Heart right ventricle (tissue), 16 donors: ENCODE measurements around the gene CAPN10. TPM values are rescaled to one million over a fixed set of nuclear protein-coding genes. Genes with fewer than 3 reads are reported as not detected.
A peak's percentile ranks its signal among the peaks of the same experiment; 100 is the strongest.

Experiments used
- ATAC-seq, 8 donors: fragments of 200-7000 bp; cut with Tn5 transposase; one replicate each; pipeline ENCODE4 v1.9.1; 2020; ENCODE audit warnings: mild to moderate bottlenecking in 8 of 8, moderate library complexity in 8 of 8, moderate number of reproducible peaks in 1 of 8
- DNase-seq, 2 donors: peaks; one replicate each; pipeline ENCODE4 v3.0.0-alpha.2; 2020
- H3K27ac ChIP-seq, 10 donors: fragments of 200-600 bp; sonication (generic) in 2 of 10; one replicate each; pipeline versions ENCODE4 v1.5.0 to v1.8.0; 2020 to 2022; ENCODE audit warnings: mild to moderate bottlenecking in 3 of 10
- H3K27me3 ChIP-seq, 7 donors: fragments of 200-600 bp; one replicate each; pipeline ENCODE4 v1.8.0; 2021 to 2022; ENCODE audit warnings: mild to moderate bottlenecking in 2 of 7
- H3K36me3 ChIP-seq, 9 donors: fragments of 200-600 bp; sonication (generic) in 1 of 9; one replicate each; pipeline versions ENCODE4 v1.5.0 to v1.8.0; 2020 to 2022; ENCODE audit warnings: mild to moderate bottlenecking in 2 of 9
- H3K4me1 ChIP-seq, 9 donors: fragments of 200-600 bp; sonication (generic) in 1 of 9; one replicate each; pipeline versions ENCODE4 v1.5.0 to v1.8.0; 2020 to 2022; ENCODE audit warnings: mild to moderate bottlenecking in 4 of 9
- H3K4me3 ChIP-seq, 10 donors: fragments of 200-600 bp; sonication (generic) in 2 of 10; one replicate each; pipeline versions ENCODE4 v1.5.0 to v1.8.0; 2020 to 2022; ENCODE audit warnings: mild to moderate bottlenecking in 7 of 10, moderate library complexity in 2 of 10
- H3K9me3 ChIP-seq, 11 donors: fragments of 200-600 bp in 10 of 11; sonication (generic) in 2 of 11; one replicate each; pipeline versions ENCODE4 v1.5.0 to v1.8.0; 2013 to 2022; ENCODE audit warnings: mild to moderate bottlenecking in 2 of 11, control low read depth in 1 of 11, moderate library complexity in 1 of 11
- CTCF ChIP-seq, 9 donors: fragments of 200-600 bp; sonication (generic) in 2 of 9; IDR thresholded peaks; one replicate each; pipeline versions ENCODE4 v1.5.0 to v1.8.0; 2021 to 2022; ENCODE audit warnings: antibody characterized with exemption in 9 of 9, mild to moderate bottlenecking in 5 of 9, moderate library complexity in 1 of 9
- WGBS, 2 donors: extraction: QIAGEN DNeasy Blood & Tissue Kit; methylation state at CpG; one replicate each; pipeline ENCODE4 v1.1.7; 2013; ENCODE audit warnings: inconsistent platforms in 1 of 2; 5-methylcytosine and 5-hydroxymethylcytosine counted together
- intact Hi-C, 10 donors: fragments of 100-400 bp; cut with DNase I; formaldehyde crosslinking; loops; one replicate each; pipeline versions ENCODE4 v1.11.1 to v1.14.2; 2022
- polyA plus RNA-seq, 2 donors: library from polyadenylated mRNA; stranded (reverse); fragments of 200-250 nt; gene quantifications; one replicate each; pipeline ENCODE4 v1.2.3, GENCODE V29; 2013
- total RNA-seq, 10 donors: library from RNA; stranded (reverse); fragmentation: NEBNext Ultra II Directional in 3 of 10; extraction: Animal tissue kit (Norgen Biotek cat#: 25700) in 3 of 10; gene quantifications; one replicate each; pipeline versions ENCODE4 v1.2.1 to v1.2.4, GENCODE V29; 2021 to 2023
- donor health status: Arrhythmogenic right ventricular cardiomyopathy.
- donor health status: ischemic (EF 13 %, LVEDD 7.1; RV severe dilation, severe dysfunction).
- donor health status: healthy with polysubstance abuse.
- donor health status: DM: no; HTN: yes; CAD: no.
- donor health status: DM: no; HTN: no; CAD: no.
- donor health status: ischemic (EF 25% LVEDD 6.9; RV normal size, moderate dysfunction).
- donor health status: ischemic (EF 25% LVEDD 5.7; RV mildly dilated, moderate dysfunction).
- donor health status: healthy.
- donor health status: DM: yes; HTN: yes; CAD: no.
- donor health status: Ischemic cardiomyopathy.
- donor health status: ischemic (EF 35%, LVEDD 5.7; RV mildly dilated, moderate dysfunction).
- donor health status: nonischemic (EF 11% LVEDD 7.7; RV severe dilation, severe dysfunction).
- donor health status: DM: yes; HTN: yes; CAD: no.
- donor health status: PGD.
- donor health status: ischemic (EF 29% LVEDD 5.4; RV normal size, mild dysfunction).
- donor health status: nonischemic (EF 23%, LVEDD 6.1; RV moderate dilation, normal function).

The CAPN10 gene
- total and polyA plus RNA-seq, 12 donors: 16.8 to 89.5 (median 21.0) TPM

GRCh38 chr2:240623531-240624010, 37.0 kb downstream of the CAPN10 start:
- 88 to 91% methylated on average over 10 of the region's 10 CpGs for WGBS, 2 donors
- Histone ChIP-seq H3K9me3 (no peaks in the 10 kb centered on the region), H3K36me3 (no peaks in the 10 kb centered on the region), H3K4me3 (no peak overlapping the region), H3K27ac (peak overlapping the region in 1 of 10 donors; percentile 75), H3K4me1 (peaks cover 0 to 69% (median 0%) of the 10 kb centered on the region in 9 donors), H3K27me3 (no peaks in the 10 kb centered on the region)
- ATAC-seq (no peak), DNase-seq (no peak)
- no peak for TF ChIP-seq CTCF (IDR thresholded peaks at IDR 0.05)
- intact Hi-C loops: no loop called here

GRCh38 chr2:240624011-240624949, 37.7 kb downstream of the CAPN10 start:
- Histone ChIP-seq H3K27me3 (no peaks in the 10 kb centered on the region), H3K36me3 (no peaks in the 10 kb centered on the region), H3K4me1 (peaks cover 0 to 69% (median 0%) of the 10 kb centered on the region in 9 donors), H3K27ac (peak overlapping the region in 1 of 10 donors; percentile 75), H3K9me3 (no peaks in the 10 kb centered on the region), H3K4me3 (no peak overlapping the region)
- intact Hi-C loops: no loop called here
- DNase-seq (no peak), ATAC-seq (peak in 3 of 8 donors; percentile 18 to 28 (median 26))
- TF ChIP-seq CTCF (IDR thresholded peaks at IDR 0.05): no peak
- WGBS, 2 donors: 74 to 78% methylated on average over 24 of the region's 24 CpGs

- ATAC-seq (peak in 7 of 8 donors; percentile 21 to 44 (median 28)), DNase-seq (no peak)
- H3K27ac ChIP-seq: peak within 1 kb of the TSS in 1 of 10 donors; percentile 75
- TF ChIP-seq CTCF (IDR thresholded peaks at IDR 0.05): no peak
- no peaks in the 10 kb centered on the region for H3K9me3 ChIP-seq
- no peaks in the 10 kb centered on the region for H3K27me3 ChIP-seq
- WGBS, 2 donors: 58 to 64% methylated on average over 23 of the region's 23 CpGs
- intact Hi-C loops: no loop called here
- peak within 1 kb of the TSS in 1 of 10 donors; percentile 31 for H3K4me3 ChIP-seq
- peaks cover 0 to 64% (median 0%) of the 10 kb centered on the region in 9 donors for H3K4me1 ChIP-seq
- H3K36me3 ChIP-seq: peaks cover 0 to 3% (median 0%) of the 10 kb centered on the region in 9 donors
These were observed 38.6 kb downstream of the CAPN10 start, which contains the start of gene GPR35 for GRCh38 chr2:240624950-240625621. TSS of gene GPR35 (plus strand) at chr2:240625480. CDS start at chr2:240629953, 4,473 bp downstream.
